Right atrium auricular region (tissue), 2 donors: ENCODE results near the gene SPARC. TPM values are rescaled to one million over a fixed set of nuclear protein-coding genes. Genes with fewer than 3 reads are reported as not detected.

Source experiments
- DNase-seq: peaks from one replicate; pipeline ENCODE4 v3.0.0-alpha.2; 2019; ENCODE audit warnings: low spot score
- H3K27ac ChIP-seq, 2 donors: fragments of 200-600 bp; sonication (generic); 1 replicate in 1 of 2; 2 replicates in 1 of 2; pipeline ENCODE4 v1.5.1; 2016 to 2019
- H3K27me3 ChIP-seq, 2 donors: fragments of 200-600 bp; sonication (generic); one replicate each; pipeline versions ENCODE4 v1.5.1 to v1.6.0; 2017 to 2019
- H3K36me3 ChIP-seq: fragments of 200-600 bp; sonication (generic); one replicate; pipeline ENCODE4 v1.5.1; 2016
- H3K4me1 ChIP-seq, 2 donors: fragments of 200-600 bp; sonication (generic); one replicate each; pipeline versions ENCODE4 v1.5.1 to v1.6.0; 2017 to 2019
- H3K4me3 ChIP-seq, 2 donors: fragments of 200-600 bp; sonication (generic); 1 replicate in 1 of 2; 2 replicates in 1 of 2; pipeline ENCODE4 v1.5.1; 2017 to 2019; ENCODE audit warnings: mild to moderate bottlenecking in 1 of 2, moderate library complexity in 1 of 2
- H3K9me3 ChIP-seq, 2 donors: fragments of 200-600 bp; sonication (generic); one replicate each; pipeline ENCODE4 v1.5.1; 2019
- CTCF ChIP-seq, 2 donors: fragments of 200-600 bp; sonication (generic); IDR thresholded peaks; one replicate each; pipeline ENCODE4 v1.5.1; 2019; ENCODE audit warnings: antibody characterized with exemption in 2 of 2
- total RNA-seq, 2 donors: library from RNA; depleted of rRNA; stranded (reverse); fragments of >200 nt; gene quantifications; one replicate each; pipeline ENCODE4 v1.1.0, GENCODE V29; 2016

Gene SPARC
- total RNA-seq, 2 donors from 2014 or later = 292 to 567 TPM

- Histone ChIP-seq H3K9me3 (no peaks in the 10 kb centered on the region), H3K27me3 (no peaks in the 10 kb centered on the region), H3K4me1 (peaks cover 0 to 15% of the 10 kb centered on the region in 2 donors), H3K27ac (peak overlapping the region; percentile 33 to 66), H3K36me3 (no peaks in the 10 kb centered on the region), H3K4me3 (no peak overlapping the region)
- peak; percentile 46 to 69 for TF ChIP-seq CTCF (IDR thresholded peaks at IDR 0.05)
- DNase-seq = no peak
Observed at GRCh38 chr5:151719228-151720000, 32.7 kb upstream of the SPARC start.

GRCh38 chr5:151718646-151719045 is 31.9 kb upstream of the SPARC start:
- Histone ChIP-seq H3K27me3 (no peaks in the 10 kb centered on the region), H3K4me1 (peaks cover 0 to 15% of the 10 kb centered on the region in 2 donors), H3K4me3 (no peak overlapping the region), H3K27ac (peak overlapping the region; percentile 33 to 66), H3K36me3 (no peaks in the 10 kb centered on the region), H3K9me3 (no peaks in the 10 kb centered on the region)
- TF ChIP-seq CTCF (IDR thresholded peaks at IDR 0.05) = no peak
- no peak for DNase-seq

DNA sequence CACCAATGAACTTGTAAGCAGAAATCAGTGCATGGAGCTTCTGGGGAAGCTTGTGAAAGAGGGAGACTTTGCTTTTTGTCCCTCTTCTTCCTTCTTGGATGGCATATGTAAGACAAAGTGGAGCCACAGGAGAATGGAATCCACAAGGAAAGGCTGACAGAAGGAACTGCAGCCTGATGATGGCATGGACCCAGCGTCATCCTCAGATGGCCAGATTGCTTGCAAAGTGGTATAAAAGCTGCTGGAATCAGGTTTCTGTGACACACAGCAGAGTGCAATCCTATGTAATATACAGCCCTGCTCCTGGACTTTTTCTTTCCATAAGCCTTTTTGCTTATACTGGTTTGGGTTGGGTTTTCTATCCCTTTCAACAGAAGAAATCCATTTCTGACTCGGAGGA is 31.4 kb upstream of the SPARC start:
- TF ChIP-seq CTCF (IDR thresholded peaks at IDR 0.05) = no peak
- no peak for DNase-seq
- H3K36me3 ChIP-seq = no peaks in the 10 kb centered on the region
- H3K4me1 ChIP-seq = peaks cover 0 to 15% of the 10 kb centered on the region in 2 donors
- no peak overlapping the region for H3K4me3 ChIP-seq
- H3K27me3 ChIP-seq = no peaks in the 10 kb centered on the region
- H3K27ac ChIP-seq = peak overlapping the region; percentile 33 to 66
- H3K9me3 ChIP-seq = no peaks in the 10 kb centered on the region

GRCh38 chr5:151717416-151717815 is 30.7 kb upstream of the SPARC start:
- Histone ChIP-seq H3K27ac (peak overlapping the region in 1 of 2 donors; percentile 66), H3K4me3 (no peak overlapping the region), H3K36me3 (no peaks in the 10 kb centered on the region), H3K4me1 (peaks cover 0 to 15% of the 10 kb centered on the region in 2 donors), H3K9me3 (no peaks in the 10 kb centered on the region), H3K27me3 (no peaks in the 10 kb centered on the region)
- no peak for DNase-seq
- TF ChIP-seq CTCF (IDR thresholded peaks at IDR 0.05) = no peak

DNA sequence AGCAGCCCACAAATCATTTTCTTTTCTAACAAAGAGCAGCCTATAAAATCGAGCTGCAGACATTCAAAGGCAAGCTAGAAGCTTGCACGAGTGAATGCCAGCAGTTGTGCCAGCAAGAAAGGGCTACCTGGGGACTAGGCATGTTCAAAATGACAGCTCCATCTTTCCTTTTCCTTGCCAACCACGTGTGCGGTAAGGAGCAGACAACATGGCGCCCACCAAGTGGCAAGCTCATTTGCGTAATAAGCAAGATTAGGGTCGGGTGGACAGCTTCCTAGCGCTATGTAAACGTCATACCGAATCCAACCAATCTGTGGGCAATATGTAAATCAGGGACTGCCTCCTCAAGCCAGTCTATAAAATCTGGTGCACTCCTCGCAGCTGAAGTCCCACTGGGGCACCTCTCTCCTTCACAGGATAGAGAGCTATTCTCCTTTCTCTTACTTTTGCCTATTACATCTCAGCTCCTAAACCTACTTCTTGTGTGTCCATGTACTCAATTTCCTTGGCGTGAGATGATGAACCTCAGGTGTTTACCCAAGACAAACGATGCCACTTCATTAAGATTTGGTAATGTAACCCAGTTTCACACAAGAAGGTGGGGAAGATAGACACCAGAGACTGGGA is 22.5 kb upstream of the SPARC start:
- H3K9me3 ChIP-seq = no peaks in the 10 kb centered on the region
- DNase-seq = no peak
- no peak overlapping the region for H3K4me3 ChIP-seq
- no peaks in the 10 kb centered on the region for H3K4me1 ChIP-seq
- no peak overlapping the region for H3K27ac ChIP-seq
- H3K36me3 ChIP-seq = no peaks in the 10 kb centered on the region
- no peaks in the 10 kb centered on the region for H3K27me3 ChIP-seq
- no peak for TF ChIP-seq CTCF (IDR thresholded peaks at IDR 0.05)
